KBM-7 (cell line): Measurements from ENCODE around the gene FBLN5.
A peak's percentile ranks its signal among the peaks of the same experiment; 100 is the strongest.
"Not testable (repeated sequence)": the region's sequence is repeated elsewhere in the genome, so short reads cannot be mapped to it uniquely, and the experiment has no call there.

ENCODE experiments used
- DNase-seq: peaks from one replicate; pipeline ENCODE4 v3.0.0-alpha.2; 2015
- in situ Hi-C: fragments of 300-500 bp; cut with MboI; formaldehyde crosslinking; loops from 2 replicates; pipeline ENCODE4 v1.14.3; 2020; ENCODE audit warnings: low sequenced_read_pairs, low pct_unique_long_range_greater_than_20kb, mixed read lengths

The FBLN5 gene

DNA sequence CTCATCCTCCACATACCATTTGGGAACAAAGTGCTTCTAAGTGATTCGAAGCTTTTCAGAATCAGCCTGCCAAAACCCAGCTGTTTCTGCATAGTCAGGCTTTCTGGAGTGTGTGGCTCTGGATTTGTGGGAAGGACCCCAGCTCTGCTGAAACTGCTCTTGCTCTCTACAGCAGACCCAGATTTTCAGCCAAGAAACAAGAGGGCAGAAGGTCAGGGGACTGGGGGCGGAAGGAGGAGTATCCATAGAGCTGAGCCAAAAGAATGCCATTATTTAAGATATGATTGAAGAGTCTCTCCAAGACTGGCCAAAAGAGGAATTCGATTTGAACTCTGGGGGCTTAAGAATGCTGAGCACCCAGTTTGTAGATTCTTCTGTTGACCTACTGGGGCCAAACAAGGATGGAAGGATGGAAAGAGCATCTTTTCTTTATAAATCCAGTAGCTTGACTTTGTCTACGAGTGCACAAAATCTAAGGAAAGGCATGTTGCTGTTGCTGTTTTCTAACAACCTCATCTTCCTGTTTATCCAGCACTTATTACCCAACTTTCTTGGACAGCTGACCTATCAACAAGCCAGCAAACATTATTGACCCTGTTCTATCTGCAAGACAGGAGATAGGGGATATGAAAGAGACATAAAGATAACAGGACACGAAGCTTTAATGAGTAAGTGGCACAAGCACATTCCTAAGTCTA, 29.2 kb downstream of the FBLN5 start:
- in situ Hi-C loops = no loop called here

DNA sequence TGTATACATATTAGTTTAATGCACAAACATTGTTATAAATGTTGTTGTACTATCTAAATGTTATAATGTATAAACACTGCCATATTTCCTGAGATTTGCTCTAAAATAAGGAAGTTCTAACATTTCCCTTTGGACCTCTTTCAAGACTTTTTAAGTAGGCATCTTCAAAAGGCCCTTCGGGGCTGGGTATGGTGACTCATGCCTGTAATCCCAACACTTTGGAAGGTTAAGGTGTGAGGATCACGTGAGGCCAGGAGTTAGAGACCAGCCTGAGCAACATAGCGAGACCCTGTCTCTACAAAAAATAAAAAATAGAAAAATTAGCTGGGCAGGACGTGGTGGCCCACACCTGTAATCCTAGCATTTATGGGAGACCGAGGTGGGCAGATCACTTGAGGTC, 35.5 kb downstream of the FBLN5 start:
- DNase-seq = no peak

More for the DNA sequence above, 29.2 kb downstream of the FBLN5 start:
- no peak for DNase-seq

DNA sequence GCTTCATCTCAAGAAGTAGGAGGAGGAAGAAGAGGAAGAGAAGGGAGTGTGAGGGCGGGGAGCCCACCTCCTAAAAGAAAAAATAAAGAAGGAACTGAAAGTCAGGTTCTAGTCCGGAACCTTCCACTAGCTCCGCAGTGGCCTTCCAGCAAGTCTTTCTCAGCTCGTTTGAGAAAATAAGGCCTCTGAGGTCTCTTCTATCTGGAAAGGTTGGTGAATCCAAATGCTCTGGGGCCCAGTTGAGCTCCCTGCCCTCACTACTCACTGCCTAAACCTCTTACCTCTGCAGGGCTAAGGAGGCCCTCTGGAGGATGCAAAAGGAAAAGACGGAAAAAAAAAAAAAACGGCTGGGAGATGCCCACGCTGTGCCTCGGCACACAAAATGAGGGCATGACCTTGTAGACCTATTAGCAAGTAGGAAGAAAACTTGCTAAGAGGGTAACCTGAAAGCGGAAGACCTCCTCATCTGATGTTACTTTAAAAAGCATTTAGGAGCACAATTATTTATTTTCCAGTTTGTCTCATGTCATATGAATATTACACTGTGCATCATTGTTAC, 35.9 kb downstream of the FBLN5 start:
- DNase-seq = peak; percentile 71
- in situ Hi-C loops = no loop called here

More for the DNA sequence above, 35.5 kb downstream of the FBLN5 start:
- in situ Hi-C loops = no loop called here

DNA sequence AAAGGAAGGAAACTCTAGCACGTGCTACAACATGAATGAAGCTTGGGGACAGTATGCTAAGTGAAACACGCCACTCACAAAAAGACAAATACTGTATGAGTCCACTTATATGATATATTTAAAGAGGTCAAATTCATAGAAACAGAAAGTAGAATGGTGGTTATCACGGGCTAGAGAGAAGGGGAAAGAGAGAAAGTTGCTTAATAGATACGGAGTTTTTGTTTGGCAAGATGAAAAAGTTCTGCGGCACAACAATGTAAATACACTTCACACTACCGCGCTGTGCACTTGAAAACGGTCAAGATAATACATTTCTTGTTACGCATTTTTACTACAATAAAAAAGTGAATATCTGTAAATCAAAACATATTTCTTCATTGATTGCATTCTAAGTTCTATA, 37.3 kb downstream of the FBLN5 start:
- no peak for DNase-seq
- in situ Hi-C loops = no loop called here

DNA sequence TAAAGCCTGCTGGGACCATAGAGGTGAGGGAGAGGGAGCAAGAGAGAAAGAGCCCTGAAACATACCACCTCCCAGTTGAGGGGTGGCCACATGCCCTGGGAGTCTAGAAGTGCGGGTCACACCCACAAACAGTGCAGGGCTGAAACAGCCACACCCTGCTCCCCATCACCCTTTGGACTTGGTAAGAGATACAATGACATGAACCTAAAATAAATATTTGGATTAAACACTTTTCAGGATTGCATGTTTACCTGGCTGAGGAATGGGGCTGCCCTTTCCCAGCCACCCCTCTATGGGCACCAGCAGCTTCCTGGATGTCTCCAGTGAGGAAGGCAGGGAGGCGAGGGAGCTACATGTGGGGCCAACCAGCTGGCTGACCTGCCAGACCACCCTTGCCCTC, 41.1 kb downstream of the FBLN5 start:
- no peak for DNase-seq
- in situ Hi-C loops = no loop called here

DNA sequence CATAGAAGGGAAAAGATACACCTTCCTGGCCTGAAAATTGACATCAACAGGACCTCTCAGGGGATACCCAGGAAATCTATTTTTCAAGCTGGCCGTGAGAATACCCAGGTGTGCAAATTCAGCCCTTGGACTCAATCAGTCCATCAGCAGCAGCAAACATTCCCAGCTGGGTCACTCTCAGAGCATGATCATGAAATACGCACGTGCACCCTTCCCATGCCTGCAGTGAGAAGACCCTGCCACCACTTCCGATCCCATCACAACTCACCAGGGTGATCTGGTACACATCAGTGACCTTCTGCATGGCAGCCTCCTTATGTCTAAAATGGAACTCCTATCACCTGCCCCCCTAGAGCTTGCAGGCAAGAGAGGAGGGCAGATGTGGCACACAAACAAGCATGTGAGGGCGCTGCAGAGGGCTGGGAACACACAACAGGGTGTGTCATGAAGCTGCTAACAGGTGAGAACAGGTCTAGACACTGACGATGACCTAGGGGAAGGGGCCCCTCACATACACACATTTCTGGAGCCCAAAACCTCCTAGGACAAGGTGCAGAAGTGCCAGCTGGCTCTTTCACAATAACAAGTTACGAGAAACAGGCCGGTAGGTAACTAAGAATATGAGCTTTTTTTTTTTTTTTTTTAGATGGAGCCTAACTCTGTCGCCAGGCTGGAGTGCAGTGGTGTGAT, 42.4 kb downstream of the FBLN5 start:
- in situ Hi-C loops = no loop called here
- no peak for DNase-seq

DNA sequence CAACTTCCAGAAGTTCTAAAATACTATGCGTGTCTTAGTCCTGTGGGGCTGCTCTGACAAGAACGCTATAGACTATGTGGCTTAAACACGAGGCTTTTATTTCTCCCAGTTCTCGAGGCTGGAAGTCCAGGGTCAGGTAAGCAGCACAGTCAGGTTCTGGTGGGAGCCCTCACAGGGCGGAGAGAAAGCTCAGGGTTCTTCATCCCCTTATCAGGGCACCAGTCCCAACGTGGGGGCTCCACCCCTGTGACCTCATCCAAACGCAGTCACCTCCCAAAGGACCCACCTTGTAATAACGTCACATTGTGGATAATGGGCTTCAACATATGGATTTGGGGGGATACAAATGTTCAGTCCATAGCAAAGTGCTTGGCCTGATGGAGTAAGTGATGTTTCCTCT, 43.0 kb downstream of the FBLN5 start:
- in situ Hi-C loops = no loop called here
- DNase-seq = no peak

DNA sequence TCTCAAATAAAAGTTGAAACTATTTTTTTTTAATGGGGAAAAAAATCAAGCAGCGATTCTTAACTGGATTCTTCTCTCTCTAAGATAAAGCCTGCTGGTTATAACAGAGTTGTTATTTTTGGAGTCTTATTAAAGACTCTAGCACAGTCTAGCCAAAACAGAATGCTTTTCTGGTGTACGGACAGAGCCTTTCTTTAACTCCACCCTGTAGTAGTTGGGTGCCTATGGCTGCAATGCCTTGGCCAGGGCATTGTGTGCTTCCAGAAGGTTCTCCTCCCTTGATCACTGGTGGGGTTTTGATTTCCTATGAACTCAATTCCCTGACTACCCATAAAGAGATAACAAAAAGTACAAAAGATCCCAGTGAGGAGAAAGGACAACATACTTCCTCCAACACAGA, 44.4 kb downstream of the FBLN5 start:
- DNase-seq = no peak
- in situ Hi-C loops = no loop called here

DNA sequence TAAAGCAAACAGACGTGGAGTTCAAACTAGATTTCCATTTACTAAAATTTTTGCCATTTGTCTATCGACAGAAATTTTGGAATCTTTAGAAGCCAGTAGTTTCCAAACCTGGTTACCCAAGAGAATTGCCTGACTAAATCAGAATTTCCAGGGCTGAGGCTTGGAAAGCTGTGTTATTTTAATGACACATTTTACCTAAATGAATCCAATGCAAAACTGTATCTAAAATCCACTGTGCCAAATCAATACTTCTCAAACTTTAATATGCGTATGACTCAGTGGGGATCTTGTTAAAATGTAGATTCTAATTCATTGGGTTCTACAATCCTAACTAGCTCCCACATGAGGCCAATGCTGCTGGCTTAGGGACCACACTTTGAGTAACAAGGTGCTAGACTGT, 45.2 kb downstream of the FBLN5 start:
- in situ Hi-C loops = no loop called here
- no peak for DNase-seq

DNA sequence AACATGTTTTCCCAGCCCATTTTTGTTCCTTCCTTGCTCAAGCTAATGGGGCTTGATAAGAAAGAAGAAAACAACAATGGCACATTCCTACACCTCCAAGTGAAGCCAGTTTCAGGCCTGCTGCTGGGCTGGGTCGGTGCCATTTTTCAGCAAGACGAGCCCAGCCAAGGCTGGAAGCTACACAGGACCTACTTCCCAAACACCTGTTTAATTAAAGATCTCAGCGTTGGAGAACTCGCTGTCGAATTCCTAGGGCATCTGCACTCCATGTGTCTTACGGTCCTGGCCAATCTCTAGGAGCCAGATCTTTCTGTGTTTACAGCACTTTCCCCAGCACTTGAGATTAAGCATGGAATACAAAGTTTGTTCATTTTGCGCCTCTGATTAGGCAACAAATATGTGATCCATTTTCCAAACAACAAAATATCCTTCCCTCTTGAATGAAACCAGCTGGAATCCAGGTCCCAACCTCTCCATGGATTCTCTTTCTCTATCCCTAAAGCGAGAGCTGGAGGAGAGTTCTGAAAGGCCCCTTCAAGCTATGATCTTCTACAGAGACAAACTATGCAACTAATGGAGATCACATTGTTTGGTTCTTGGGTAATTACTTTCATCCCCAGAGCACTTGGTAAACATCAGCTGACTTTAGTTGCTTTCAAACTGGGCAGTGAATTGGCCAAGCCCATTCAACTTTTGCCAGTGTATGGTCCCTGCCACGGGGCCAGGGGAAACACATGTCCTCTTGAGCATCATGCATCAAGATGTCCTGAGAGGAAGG, 45.9 kb downstream of the FBLN5 start:
- no peak for DNase-seq
- in situ Hi-C loops = no loop called here

DNA sequence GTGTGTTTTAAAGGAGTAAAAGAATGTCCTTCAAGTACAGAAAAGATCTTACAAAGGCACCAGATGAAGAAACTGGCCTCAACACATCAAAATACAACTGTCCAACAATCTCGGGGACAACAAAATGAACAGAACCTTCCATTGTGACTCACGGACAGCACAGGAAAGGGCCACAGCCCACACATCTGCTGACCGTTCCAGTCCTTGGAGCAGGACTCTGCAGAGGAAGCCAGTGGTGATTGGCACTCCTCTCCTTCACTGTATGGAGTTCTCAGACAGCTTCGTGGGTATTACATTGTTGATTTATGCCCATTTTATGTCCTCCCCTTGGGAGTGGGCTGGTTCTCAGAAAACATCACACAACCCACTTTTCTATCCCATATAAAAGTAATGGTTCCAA, 47.7 kb downstream of the FBLN5 start:
- no peak for DNase-seq
- in situ Hi-C loops = no loop called here

DNA sequence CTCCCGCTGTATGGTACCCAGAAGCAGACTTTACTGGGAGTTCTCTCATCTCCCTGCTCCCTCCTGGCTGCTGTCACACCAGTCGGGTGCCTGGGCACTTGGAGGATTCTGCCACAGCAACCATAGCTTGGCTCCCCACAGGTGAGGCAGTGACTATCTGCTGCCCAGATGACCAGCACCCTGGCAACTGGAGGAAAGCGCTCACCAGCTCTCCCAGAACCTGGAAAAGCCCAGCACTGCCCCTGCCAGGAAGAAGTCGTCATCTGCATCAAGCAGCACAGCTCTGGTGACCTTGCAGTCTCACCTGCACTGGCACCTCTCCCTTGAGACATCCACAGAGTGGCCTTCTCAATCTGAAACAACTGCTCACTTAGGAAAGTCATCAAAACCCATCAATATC, 48.3 kb downstream of the FBLN5 start:
- in situ Hi-C loops = no loop called here
- DNase-seq = no peak

DNA sequence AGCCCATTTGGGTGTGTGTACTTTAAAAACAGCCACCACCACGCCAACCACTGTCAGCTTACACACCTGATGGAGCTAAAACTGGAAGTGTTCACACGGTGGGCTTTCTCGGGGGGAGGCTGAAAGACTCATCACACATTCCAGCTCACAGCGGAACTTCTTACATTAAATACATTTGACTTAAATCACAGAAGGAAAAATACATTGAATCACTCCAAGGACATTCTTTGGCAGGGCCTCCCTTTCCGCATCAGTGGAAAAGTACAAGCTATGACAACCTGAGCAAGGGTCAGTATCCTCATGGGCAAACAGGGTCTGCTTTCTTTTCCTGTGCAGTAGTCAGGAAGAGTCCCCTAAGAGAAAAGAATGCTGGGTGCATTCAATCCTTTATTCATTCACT, 49.1 kb downstream of the FBLN5 start:
- in situ Hi-C loops = no loop called here
- DNase-seq = no peak

DNA sequence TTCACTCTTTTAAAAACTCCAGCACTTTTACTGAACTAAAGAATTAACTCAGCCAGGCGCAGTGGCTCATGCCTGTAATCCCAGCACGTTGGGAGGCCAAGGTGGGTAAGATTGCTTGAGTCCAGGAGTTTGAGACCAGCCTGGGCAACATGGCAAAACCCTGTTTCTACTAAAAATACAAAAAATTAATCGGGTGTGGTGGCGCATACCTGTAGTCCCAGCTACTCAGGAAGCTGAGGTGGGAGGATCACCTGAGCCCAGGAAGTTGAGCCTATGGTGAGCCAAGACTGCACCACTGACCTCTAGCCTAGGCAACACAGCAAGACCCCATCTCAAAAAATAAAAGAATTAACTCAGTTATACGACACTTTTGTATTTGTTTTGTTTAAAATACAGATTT, 49.8 kb downstream of the FBLN5 start:
- DNase-seq, in situ Hi-C loops: not testable (repeated sequence)

DNA sequence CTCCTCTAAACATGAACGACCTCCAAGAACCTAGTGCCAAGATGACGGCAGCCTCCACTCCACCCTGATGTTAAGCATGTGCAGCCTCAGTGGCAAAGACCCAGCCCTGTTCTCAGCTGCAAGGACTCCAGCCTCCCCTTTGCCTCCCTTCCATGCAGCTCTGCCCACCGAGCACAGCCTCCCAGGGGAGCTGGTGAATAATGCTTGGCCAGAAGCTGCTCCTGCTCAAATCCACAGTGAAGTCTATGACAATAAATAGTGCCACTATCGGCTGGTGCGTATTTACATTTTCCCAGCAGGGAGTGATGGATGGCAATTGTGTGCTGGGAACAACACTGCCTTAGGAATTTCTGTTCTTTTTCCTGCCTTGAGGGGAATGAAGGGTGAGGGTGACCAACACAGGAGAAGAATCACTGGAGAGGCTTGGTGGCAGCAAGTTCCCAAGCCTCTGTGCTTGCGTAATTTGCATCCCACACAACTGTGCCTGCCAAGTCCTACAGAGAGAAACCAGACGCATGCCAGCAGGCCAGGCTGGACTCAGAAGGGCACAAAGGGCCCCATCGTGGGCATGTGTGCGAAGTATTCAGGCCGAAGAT, 50.3 kb downstream of the FBLN5 start:
- in situ Hi-C loops = no loop called here
- no peak for DNase-seq

DNA sequence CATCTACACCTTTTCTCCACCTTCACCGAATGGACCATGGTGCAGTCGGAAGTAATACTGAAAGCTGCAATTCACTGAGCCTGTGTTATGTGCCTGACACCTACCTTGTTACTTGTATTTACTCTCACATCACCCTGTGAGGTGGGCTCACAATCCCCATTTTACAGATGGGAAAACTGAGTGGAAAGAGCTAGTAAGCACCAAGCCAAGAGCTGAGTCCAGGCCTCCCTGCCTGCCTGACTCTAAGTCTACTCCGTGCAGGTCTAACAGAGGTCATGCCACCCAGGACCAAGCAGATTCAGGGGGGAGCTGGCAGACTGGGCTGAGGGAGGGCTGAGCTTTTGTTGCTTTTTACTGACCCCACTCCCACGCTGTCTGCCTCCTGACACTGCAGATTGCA, 51.1 kb downstream of the FBLN5 start:
- no peak for DNase-seq
- in situ Hi-C loops = no loop called here

DNA sequence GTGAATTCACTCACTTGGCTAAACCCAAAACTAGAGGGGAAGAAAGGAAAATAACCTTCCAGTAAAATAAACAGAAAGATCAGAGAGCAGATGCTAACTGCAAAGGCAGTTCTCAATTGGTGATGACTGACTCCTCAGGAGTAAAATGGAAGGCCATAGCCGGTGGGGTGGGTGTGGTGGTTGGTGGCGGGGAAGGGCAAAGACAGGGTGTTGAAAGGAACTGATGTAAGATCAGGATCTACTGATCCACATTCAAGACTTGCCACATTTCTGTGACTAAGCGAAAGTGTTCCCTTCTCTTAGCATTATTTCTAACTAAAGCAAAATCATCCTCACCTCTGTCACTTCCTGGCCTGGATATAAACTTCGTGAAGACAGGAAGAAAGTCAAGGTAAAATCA, 53.8 kb downstream of the FBLN5 start:
- in situ Hi-C loops = no loop called here
- no peak for DNase-seq

DNA sequence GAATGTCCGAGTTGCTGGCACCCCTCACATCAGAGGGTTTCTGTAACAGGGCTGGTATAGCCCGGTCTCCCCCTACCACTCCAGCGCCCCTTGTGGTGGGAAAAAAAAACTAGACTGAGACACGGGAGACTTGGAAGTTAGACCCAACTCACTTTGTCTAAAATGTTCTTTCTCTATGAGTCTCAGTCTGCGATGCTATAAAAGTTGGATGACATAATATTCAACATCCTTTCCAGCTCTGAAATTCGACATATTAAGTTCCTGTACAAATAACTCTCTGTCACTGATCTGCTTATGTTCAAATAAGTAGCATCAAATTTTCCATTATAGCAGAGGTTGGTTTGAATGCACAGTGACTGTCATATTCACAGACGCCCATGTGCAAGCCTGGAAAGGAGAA, 54.5 kb downstream of the FBLN5 start:
- peak; percentile 36 for DNase-seq
- in situ Hi-C loops = no loop called here

DNA sequence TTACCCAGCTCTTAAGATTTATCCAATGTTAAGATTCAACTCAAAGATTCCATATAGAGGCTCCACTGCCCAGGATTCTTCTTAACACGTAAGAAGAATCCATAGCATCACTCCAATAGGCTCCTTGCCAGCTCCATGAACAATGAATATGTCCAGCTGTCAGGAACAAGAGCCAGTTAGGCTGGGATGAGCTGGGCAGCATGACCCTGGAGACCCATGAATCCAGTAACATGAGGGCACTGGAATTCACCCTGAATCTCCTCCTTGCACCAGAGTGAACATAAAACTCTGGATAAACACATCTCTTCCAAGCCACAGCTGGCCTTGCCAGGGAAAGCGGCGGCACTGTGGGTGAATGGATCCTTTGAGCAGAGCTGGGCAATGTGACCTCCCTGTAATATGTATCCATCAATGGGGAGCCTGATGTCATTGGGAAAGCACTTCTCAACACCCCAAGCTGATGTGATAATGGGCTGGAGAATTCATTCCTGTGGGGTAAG, 55.7 kb downstream of the FBLN5 start:
- no peak for DNase-seq
- in situ Hi-C loops = no loop called here
